ENCODE measurements around the gene HHAT. TPM values are rescaled to one million over a fixed set of nuclear protein-coding genes. Genes with fewer than 3 reads are reported as not detected.

The HHAT gene
- total and polyA plus RNA-seq, 2 of the 4 experiments (the other 2 are of a cell fraction): 1.7 to 2.5 TPM

DNA sequence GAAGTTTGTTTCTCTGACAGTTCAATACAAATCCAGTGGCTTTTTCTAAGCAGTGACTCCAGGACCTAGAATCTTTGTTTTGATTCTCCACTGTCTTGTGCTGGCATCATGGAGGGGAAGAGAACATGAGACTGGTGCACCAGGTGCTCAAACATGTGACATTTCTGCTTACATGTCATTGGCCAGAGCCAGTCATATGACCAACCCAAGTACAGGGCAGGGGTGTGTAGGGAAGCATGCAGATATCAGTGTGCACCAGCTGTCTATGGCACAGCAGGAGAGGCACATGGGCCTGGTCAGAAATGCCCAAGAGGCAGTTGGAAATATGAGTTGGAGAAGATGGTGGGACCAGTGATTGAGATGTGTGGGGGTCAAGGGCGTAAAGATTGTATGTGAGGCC lies 297.0 kb downstream of the HHAT start:
- no peaks in the 10 kb centered on the region for H3K36me3 ChIP-seq (ENCODE audit: control insufficient read depth, insufficient read depth, low read length)
- no peak overlapping the region for H3K9ac ChIP-seq (ENCODE audit: low read depth, low read length)
- in situ Hi-C loops (cut with MboI; ENCODE audit: low sequenced_read_pairs) (no loop called here), intact Hi-C loops (cut with micrococcal nuclease) (no loop called here), dilution Hi-C loops (cut with HindIII; ENCODE audit: low sequenced_read_pairs, unreplicated experiment) (no loop called here)
- no peak overlapping the region for H3K4ac ChIP-seq (ENCODE audit: low read depth, low read length)
- H3K4me2 ChIP-seq (ENCODE audit: low read depth, low read length): no peak overlapping the region
- H3K4me1 ChIP-seq (ENCODE audit: control insufficient read depth, insufficient read depth, low read length): no peaks in the 10 kb centered on the region
- no peak overlapping the region for H4K5ac ChIP-seq (ENCODE audit: low read depth, low read length)
- no peak overlapping the region for H2BK5ac ChIP-seq (ENCODE audit: low read depth, low read length, poor library complexity, severe bottlenecking)
- H3K4me3 ChIP-seq (ENCODE audit: insufficient read depth, low read depth, low read length): no peak overlapping the region
- no peak for ATAC-seq (ENCODE audit: low read depth)
- CTCF ChIA-PET: no interaction called here
- no peak overlapping the region for H3K27ac ChIP-seq (ENCODE audit: insufficient read depth, low read length)
- H3K56ac ChIP-seq (ENCODE audit: extremely low read depth, insufficient read depth, low read length): no peak overlapping the region
- no peak for TF ChIP-seq POLR2A (IDR thresholded peaks at IDR 0.05; ENCODE audit: low read depth, low read length)
- TF ChIP-seq RFX5 (IDR thresholded peaks at IDR 0.05; ENCODE audit: low read depth, low read length): no peak
- TF ChIP-seq MAZ (IDR thresholded peaks at IDR 0.05; ENCODE audit: borderline replicate concordance, low read depth, low read length): no peak
- no peak for TF ChIP-seq BHLHE40 (IDR thresholded peaks at IDR 0.05; ENCODE audit: low read depth, low read length)
- no peak for TF ChIP-seq FOS (IDR thresholded peaks at IDR 0.05; ENCODE audit: low read depth, low read length)
- TF ChIP-seq RAD21 (IDR thresholded peaks at IDR 0.05; ENCODE audit: low read length): no peak
- no peak for TF ChIP-seq MAFK (IDR thresholded peaks at IDR 0.05; ENCODE audit: low read depth, low read length)
- TF ChIP-seq NFE2L2 (IDR thresholded peaks at IDR 0.05; ENCODE audit: low read depth, low read length): no peak
- POLR2A ChIA-PET (ENCODE audit: unreplicated experiment): no interaction called here
- WGBS, 2 experiments (ENCODE audit: extremely low coverage in 2 of 2, insufficient read length in 1 of 2): no CpG with 5 or more reads among the region's 1 CpG
- H3K14ac ChIP-seq (replicated peaks; ENCODE audit: low read depth, low read length): no peak overlapping the region
- no peaks in the 10 kb centered on the region for H3K27me3 ChIP-seq (ENCODE audit: control insufficient read depth, insufficient read depth, low read length)
- H3K18ac ChIP-seq (ENCODE audit: low read depth, low read length): no peak overlapping the region
- H3K9me3 ChIP-seq (ENCODE audit: control insufficient read depth, insufficient read depth, low read length): no peaks in the 10 kb centered on the region
- no peaks in the 10 kb centered on the region; the same call in 1 of the 2 replicates for H3K9me1 ChIP-seq (ENCODE audit: insufficient read depth, low read length)
- no peak overlapping the region for H2BK120ac ChIP-seq (ENCODE audit: low read depth, low read length)
- H2AFZ ChIP-seq (replicated peaks; ENCODE audit: low read length, poor library complexity): no peak overlapping the region
- no peak for DNase-seq
- no peak overlapping the region for H2AK5ac ChIP-seq (ENCODE audit: low read depth, low read length)
- H2BK15ac ChIP-seq (ENCODE audit: low read depth, low read length): no peak overlapping the region
- no peak overlapping the region for H2AK9ac ChIP-seq (replicated peaks; ENCODE audit: low read depth, low read length, poor library complexity)
- BruUV-seq (replicated peaks): no TSS peak
- no peaks in the 10 kb centered on the region for H4K20me1 ChIP-seq (ENCODE audit: insufficient read depth, low read length)
- no peak overlapping the region for H4K91ac ChIP-seq (ENCODE audit: insufficient read depth, low read depth, low read length)
- H3K23ac ChIP-seq (ENCODE audit: low read depth, low read length): no peak overlapping the region
- no peak overlapping the region for H2BK20ac ChIP-seq (ENCODE audit: low read depth, low read length)
- no peaks in the 10 kb centered on the region for H3K79me1 ChIP-seq (ENCODE audit: low read depth in 1 of 2, low read length in 2 of 2)
- H4K8ac ChIP-seq (ENCODE audit: low read depth in 2 of 2, low read length in 2 of 2): no peak overlapping the region
